Hematopoietic multipotent progenitor cell treated with erythropoietin and hydrocortisone succinate and interleukin-3 and kit ligand, for 17 days (in vitro differentiated cells): ENCODE data around the gene GHRL.

Source experiments
- DNase-seq: peaks from one replicate; pipeline ENCODE4 v3.0.0-alpha.2; 2015; ENCODE audit warnings: low spot score

GHRL gene

GRCh38 chr3:10292505-10293419, at the start of gene GHRL:
Gene GHRL (minus strand): TSS chr3:10292947. CDS start chr3:10290180, 2,767 bp downstream.
- DNase-seq = peak; percentile 10

- no peak for DNase-seq
Measured at GRCh38 chr3:10341901-10342398, 49.2 kb upstream of the GHRL start.

GRCh38 chr3:10340476-10340875, 47.7 kb upstream of the GHRL start:
- no peak for DNase-seq

- DNase-seq = no peak
Measured at GRCh38 chr3:10340046-10340445, 47.3 kb upstream of the GHRL start.

- no peak for DNase-seq
Measured at GRCh38 chr3:10339376-10339955, 46.7 kb upstream of the GHRL start.

- no peak for DNase-seq
Measured at GRCh38 chr3:10338591-10339353, 46.0 kb upstream of the GHRL start.

- DNase-seq = no peak
Measured at GRCh38 chr3:10338164-10338470, 45.4 kb upstream of the GHRL start.

GRCh38 chr3:10337323-10338163, 44.8 kb upstream of the GHRL start:
- no peak for DNase-seq

GRCh38 chr3:10336761-10337160, 44.0 kb upstream of the GHRL start:
- DNase-seq = no peak

- no peak for DNase-seq
Measured at GRCh38 chr3:10335871-10336622, 43.3 kb upstream of the GHRL start.

- no peak for DNase-seq
Measured at GRCh38 chr3:10335190-10335738, 42.5 kb upstream of the GHRL start.

GRCh38 chr3:10334459-10334858, 41.7 kb upstream of the GHRL start:
- DNase-seq = no peak

GRCh38 chr3:10334042-10334441, 41.3 kb upstream of the GHRL start:
- DNase-seq = no peak

- DNase-seq = no peak
Measured at GRCh38 chr3:10333349-10333650, 40.6 kb upstream of the GHRL start.

- no peak for DNase-seq
Measured at GRCh38 chr3:10332481-10333348, 40.0 kb upstream of the GHRL start.

GRCh38 chr3:10331320-10331719, 38.6 kb upstream of the GHRL start:
- DNase-seq = no peak

- DNase-seq = no peak
Measured at GRCh38 chr3:10330319-10330718, 37.6 kb upstream of the GHRL start.

- DNase-seq = no peak
Measured at GRCh38 chr3:10329495-10330015, 36.8 kb upstream of the GHRL start.

GRCh38 chr3:10328460-10329071, 35.8 kb upstream of the GHRL start:
- no peak for DNase-seq
